Mammary epithelial cell (primary cell): Measurements from ENCODE around the gene ELOVL6.

Source experiments
- EZH2 ChIP-seq: IDR thresholded peaks from 2 replicates; pipeline ENCODE4 v1.6.1; 2012; ENCODE audit warnings: low read length, inconsistent platforms, borderline replicate concordance
- TF ChIP-seq, protein P1 (sequence below), 2 donors: IDR thresholded peaks in 1 of 2; conservative IDR thresholded peaks in 1 of 2; 2 replicates each; pipeline ENCODE4 v1.5.1; 2011 to 2012; ENCODE audit warnings: inconsistent platforms in 2 of 2, low read length in 2 of 2, mild to moderate bottlenecking in 2 of 2, control low read depth in 1 of 2, low read depth in 1 of 2; ENCODE audit not compliant: insufficient read depth in 1 of 2; ENCODE audit errors: extremely low read depth in 1 of 2

DNA sequence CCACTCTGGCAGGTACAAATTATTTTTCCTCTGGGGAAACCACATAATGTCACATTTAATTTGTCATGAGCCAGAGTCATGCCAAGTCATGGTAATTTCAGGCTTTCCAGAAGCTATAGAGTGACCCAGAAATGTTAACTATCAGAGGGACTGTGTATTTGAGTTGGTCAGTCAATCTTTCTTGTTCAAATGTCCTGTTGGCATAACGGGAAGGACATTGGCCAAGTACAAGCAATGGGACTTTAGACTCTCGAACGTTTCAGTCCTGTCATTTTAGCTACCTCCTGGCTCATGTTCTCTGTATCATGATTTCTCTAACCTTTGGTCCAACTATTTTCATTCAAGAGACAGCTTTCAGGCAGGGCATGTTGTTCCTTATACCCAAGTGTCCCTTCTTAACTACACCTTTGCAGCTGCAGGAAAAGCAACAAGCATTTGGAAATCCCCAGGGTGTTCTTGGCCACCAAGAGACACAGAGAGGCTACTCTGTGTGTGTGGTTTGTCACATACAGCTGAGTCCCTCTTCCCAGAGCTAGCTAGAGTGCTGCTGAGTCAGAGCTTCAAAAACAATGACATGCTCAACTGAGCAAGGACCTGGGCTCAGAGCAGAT lies 143.2 kb downstream of the ELOVL6 start:
- no peak for TF ChIP-seq EZH2
- TF ChIP-seq, protein P1, sequence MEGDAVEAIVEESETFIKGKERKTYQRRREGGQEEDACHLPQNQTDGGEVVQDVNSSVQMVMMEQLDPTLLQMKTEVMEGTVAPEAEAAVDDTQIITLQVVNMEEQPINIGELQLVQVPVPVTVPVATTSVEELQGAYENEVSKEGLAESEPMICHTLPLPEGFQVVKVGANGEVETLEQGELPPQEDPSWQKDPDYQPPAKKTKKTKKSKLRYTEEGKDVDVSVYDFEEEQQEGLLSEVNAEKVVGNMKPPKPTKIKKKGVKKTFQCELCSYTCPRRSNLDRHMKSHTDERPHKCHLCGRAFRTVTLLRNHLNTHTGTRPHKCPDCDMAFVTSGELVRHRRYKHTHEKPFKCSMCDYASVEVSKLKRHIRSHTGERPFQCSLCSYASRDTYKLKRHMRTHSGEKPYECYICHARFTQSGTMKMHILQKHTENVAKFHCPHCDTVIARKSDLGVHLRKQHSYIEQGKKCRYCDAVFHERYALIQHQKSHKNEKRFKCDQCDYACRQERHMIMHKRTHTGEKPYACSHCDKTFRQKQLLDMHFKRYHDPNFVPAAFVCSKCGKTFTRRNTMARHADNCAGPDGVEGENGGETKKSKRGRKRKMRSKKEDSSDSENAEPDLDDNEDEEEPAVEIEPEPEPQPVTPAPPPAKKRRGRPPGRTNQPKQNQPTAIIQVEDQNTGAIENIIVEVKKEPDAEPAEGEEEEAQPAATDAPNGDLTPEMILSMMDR (conservative IDR thresholded peaks at IDR 0.05 in 1 of 2, IDR thresholded peaks at IDR 0.05 in 1 of 2; ENCODE audit: extremely low read depth in 1 of 2, insufficient read depth in 1 of 2, low read depth in 1 of 2, low read length in 2 of 2) = no peak
